GM21717 (cell line): ENCODE results near the gene MLXIP.

Source experiments
- ATAC-seq: cut with Tn5 transposase; IDR thresholded peaks from one replicate; pipeline ENCODE4 v1.9.1; 2021; ENCODE audit warnings: mild to moderate bottlenecking, moderate library complexity; ENCODE audit not compliant: unreplicated experiment

MLXIP gene

DNA sequence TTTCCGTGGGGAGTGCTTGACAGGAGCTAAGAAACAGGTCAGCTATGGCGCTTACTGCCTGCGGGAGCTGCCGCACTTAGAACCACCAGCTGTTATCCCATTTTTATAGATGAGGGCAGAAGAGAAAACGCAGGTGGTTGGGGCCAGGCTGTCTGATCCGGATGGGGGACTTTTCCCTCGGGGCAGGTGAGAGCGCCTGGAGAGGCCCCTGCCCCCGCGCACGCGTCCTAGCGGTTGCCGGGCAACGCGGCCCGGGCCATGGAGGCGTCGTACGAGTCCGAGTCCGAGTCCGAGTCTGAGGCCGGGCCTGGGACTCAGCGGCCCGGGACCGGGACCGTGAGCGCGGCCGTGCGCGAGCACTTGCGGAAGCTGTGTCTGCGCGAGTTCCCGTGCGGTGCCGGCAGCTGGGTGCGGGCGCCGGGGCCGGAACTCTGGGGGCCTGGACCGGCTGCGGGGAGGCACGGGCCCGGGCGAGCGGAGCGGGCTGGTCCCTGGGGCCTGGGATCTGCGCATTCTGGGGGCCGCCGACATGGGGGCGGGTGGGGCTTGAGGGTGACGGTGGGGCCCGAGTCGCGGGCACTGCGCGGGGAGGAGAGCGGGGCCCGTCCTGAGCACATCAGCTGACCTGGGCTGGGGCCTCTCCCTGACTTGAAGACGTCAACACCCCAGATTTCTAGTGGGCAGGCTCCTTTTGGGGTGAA is 104.5 kb downstream of the MLXIP start, which contains the start of gene LRRC43:
LRRC43 (plus strand) TSS at position 237 of the 701 bp plus-strand sequence; CDS start at position 259, 22 bp downstream.
- ATAC-seq, result no peak

DNA sequence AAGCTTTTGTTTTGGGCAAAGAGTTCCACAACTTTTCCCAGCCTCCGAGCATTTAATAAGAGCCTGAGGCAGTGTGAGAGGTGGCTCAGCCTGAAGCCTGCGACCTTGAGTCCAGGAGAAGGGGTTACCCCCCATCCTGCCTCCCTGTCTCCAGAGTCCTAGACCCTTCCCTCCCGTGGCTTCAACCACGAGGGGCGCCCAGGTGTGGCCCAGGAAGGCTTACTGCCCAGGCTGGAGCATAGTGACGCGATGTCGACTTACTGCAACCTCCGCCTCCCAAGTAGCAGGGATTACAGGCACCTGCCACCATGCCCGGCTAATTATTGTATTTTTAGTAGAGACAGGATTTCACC is 105.0 kb downstream of the MLXIP start:
- ATAC-seq, result no peak

DNA sequence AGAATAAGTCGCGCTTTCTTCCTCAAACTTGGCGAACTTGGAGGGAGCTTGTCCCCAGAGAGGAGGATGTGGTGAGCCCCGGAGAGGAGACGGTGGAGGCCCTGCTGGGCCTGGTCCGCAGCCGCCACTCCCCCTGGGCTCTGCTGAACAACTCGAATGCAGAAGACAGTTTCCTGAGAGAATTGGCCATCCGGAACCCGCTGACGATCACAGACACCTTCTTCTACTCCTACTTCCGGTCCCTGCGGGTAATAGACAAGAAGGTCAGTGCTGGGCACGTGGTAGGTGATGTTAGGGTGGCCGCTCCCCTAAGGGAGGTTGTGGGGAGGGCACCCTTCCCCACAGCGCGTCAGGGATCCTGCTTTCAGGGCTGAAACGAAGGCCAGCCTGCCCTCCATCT is 106.0 kb downstream of the MLXIP start:
- no peak for ATAC-seq

DNA sequence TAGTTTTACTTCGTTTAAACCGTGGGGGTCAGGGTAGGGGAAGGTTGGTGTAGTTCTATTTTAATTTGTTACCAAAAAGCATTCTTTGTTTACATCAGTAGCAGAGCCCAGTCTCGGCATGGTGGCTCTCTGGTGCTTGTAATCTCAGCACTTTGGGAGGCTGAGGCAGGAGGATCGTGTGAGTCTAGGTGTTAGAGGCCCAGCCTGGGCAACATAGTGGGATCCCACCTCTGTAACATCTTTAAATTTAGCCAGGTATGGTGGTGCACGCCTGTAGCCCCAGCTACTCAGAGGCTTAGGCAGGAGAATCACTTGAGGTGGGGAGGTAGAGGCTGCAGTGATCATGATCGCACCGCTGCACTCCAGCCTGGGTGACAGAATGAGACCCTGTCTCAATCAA is 106.5 kb downstream of the MLXIP start:
- ATAC-seq, result no peak

DNA sequence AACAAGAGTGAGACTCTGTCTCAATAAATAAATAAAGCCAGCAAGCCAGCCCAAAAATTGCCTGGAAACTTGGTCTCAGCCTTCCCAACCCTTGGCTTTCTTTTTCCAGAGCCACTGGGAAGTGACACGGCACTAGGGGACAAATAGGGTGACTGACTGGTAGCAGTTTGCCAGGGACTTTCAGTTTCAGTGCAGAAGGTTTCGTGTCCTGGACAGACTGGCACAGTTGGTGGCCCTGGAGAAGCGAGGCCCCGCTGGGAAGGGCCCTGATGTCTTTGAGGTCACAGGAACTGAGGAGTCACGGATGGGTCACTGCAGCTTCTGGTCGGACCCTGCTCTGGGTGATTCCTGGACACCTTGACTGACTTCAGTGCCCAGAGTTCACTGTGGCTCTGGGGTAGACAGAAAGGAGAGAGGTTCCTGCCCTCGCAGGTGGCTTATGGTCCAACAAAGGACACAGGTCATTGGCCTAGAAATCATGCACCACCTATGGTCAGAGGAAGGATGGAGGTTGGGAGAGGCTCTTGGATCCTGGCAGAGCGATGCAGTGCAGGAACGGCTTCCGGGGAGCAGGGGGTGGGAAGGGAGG is 107.0 kb downstream of the MLXIP start:
- no peak for ATAC-seq

DNA sequence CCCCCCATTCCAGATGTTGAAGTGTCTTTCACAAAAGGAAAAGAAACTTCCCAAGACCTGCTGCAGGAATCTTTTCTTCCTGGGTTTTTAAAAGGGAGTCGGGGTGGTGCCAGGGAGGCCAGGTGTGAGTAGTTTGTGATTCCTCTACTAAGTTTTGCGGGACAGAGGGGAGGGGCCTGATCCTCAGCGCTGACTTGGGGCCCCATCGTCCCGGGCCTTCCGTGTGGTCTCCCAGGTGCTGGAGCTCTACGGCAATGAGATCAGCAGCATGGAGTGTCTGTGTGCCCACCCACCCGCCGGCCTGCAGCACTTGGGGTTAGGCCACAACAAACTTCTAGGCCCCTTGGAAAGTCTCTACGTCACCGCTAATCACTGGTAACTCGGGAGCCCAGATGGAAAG is 108.9 kb downstream of the MLXIP start:
- ATAC-seq, result no peak

DNA sequence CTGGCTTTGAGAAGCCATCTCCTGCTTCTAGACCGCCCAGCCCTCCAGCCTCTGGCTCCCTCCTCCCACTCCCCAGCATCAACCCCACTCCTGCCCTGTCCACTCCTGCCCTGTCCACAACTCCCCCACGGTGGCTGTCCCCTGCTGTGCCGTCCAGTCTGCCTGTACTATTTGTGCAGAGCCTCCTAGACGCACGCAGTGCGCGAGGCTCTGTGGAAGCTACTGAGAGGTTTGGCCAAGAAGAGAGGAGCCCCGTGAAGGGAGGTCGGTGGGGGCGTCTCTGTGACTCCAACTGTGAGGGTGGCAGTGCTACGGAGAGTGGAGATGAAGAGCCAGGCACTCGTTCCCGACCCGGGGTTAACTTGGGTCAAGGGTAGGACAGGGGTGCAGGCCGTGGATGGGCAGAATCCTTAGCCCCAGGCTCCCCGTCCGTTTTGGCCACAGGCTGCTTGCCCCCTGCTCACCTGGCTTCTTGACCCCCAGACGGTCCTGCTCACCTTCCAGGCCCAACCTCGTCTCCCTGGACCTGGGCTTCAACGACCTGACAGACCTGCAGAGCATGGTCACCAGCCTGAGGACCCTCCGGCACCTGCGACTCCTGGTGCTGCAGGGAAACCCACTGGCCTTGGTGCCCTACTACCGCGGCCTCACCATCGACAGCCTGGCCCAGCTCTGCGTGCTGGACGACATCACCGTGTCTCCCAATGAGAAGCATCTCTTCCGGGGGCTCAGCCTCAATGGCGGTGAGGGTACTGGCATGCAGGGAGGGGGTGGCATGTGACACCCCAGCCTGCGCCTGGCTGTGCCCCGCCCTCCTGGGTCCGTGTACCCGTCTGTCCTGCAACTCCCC is 111.3 kb downstream of the MLXIP start:
- ATAC-seq, result no peak

DNA sequence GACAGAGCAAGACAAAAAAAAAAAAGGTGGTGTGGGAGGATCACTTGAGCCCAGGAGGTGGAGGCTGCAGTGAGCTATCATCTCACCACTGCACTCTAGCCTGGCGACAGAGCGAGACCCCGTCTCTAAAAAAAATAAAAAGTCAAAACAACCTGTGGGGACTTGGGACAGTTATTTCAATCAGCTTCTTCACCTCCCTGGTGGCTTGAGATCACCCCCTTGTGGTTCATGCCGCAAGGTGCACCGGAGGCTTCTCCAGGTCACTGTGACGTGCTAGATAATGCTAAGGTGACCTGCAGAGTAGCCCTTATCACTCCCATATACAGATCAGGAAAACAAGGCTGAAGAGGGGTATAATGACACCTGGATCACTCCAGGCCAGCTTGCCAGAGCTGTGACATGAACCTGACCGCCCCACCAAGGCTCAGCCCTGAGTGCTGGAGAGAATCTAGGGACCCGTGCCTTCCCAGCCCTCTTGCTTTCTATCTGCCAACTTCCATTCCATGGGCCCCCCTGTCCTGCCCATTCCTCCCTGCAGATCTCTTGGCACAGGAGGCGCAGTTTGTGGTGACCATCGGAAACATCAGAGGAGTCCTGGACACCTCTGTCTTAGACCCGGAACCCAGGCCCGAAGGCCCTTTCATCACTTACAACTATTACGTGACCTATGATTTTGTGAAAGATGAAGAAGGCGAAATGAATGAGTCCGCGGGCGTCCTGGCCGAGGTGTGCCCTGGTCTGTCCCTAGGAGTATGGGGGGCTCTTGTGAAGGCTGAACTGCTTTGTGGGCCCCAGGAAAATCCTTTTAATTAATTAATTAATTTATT is 112.5 kb downstream of the MLXIP start:
- no peak for ATAC-seq

DNA sequence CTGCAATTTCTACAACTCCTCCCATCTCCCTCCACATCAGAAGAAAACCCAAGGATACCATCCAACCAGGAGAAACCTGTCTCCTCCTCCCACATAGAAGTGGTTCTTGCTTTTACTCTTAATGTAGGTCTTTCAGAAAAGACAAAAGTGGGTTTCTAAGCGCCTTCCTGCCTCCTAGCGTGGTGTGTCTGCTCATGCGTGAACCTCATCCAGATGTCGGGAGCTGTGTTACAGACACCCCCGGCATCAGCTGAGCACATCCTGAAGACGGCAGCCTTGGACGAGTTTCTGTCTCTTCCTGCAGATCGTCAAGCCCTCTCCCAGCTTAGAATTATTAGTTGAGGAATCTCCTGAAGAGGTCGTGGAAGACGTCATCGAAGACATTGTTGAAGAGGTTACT is 113.9 kb downstream of the MLXIP start:
- ATAC-seq, result no peak

DNA sequence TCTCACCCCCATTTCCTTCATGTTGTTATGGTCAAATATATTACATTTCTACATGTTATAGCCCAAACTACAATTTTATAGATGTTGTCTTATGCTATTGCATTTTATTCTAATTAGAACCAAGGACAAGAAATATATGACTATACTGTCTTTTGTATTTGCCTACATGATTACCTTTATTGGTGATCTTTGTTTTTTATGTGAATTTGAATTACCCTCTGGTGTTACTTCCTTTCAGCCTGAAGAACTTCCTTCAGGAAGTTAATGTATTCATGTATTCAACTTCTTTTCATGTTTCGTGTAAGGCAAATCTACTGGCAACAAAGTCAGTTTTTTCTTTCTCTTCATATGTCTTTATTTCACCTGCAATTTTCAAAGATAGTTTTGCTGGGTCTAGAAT is 116.2 kb downstream of the MLXIP start:
- no peak for ATAC-seq

DNA sequence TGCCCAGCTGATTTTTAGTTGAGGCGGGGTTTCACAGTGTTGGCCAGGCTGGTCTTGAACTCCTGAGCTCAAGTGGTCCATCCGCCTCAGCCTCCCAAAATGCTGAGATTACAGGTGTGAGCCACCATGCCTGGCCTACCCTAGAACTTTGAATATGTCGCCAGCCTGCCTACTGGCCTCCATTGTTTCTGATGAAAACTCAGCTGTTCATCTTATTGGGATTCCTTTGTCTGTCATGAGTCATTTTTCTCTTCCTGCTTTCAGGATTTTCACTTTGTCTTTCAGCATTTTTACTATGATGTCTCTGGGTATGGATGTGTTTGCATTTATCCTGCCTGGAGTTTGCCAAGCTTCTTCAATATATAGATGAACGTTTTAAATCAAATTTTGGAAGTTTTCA is 116.8 kb downstream of the MLXIP start:
- ATAC-seq, result no peak
